IMR-90 (cell line): ENCODE measurements around the gene STK33. TPM values are rescaled to one million over a fixed set of nuclear protein-coding genes. Genes with fewer than 3 reads are reported as not detected.

Source experiments
- ATAC-seq: fragments of 200-7000 bp; cut with Tn5 transposase; 2 replicates; pipeline ENCODE4 v1.9.1; 2020; ENCODE audit warnings: low read depth, mild to moderate bottlenecking, moderate library complexity
- Bru-seq: library from RNA; stranded (reverse); fragments of 400-500 nt; gene quantifications from one replicate; lab custom pipeline; 2021; lab: Mats Ljungman, UMichigan
- BruChase-seq, 2 experiments: library from RNA; stranded (reverse); fragments of 400-500 nt; gene quantifications; one replicate each; lab custom pipeline; 2021; lab: Mats Ljungman, UMichigan
- BruUV-seq: library from RNA; stranded (reverse); fragments of 400-500 nt; replicated peaks from 2 replicates; lab custom pipeline; 2021; lab: Mats Ljungman, UMichigan
- CTCF ChIA-PET: fragments of 300-600 bp; formaldehyde crosslinking; extraction: SDS; loops from one replicate; lab custom pipeline; 2021; ENCODE audit warnings: antibody characterized with exemption; lab: Yijun Ruan, JAX
- POLR2A ChIA-PET: fragments of 300-600 bp; sonication (Branson Sonifier 250); formaldehyde crosslinking; loops from one replicate; lab custom pipeline; 2022; ENCODE audit warnings: antibody characterized with exemption; ENCODE audit not compliant: unreplicated experiment; lab: Charles Lee
- DNase-seq: peaks from one replicate; pipeline ENCODE4 v3.0.0; 2013
- H2AFZ ChIP-seq: replicated peaks from 2 replicates; pipeline ENCODE3; 2013; ENCODE audit warnings: low read length, mild to moderate bottlenecking; ENCODE audit not compliant: poor library complexity
- H2AK5ac ChIP-seq: 2 replicates; pipeline ENCODE4 v1.6.1; 2013; ENCODE audit warnings: low read depth, low read length, inconsistent platforms
- H2AK9ac ChIP-seq: replicated peaks from 2 replicates; pipeline ENCODE3; 2013; ENCODE audit warnings: mild to moderate bottlenecking, low read depth, low read length, moderate library complexity; ENCODE audit not compliant: poor library complexity
- H2BK120ac ChIP-seq: 2 replicates; pipeline ENCODE4 v1.6.1; 2013; ENCODE audit warnings: low read depth, low read length, inconsistent platforms
- H2BK15ac ChIP-seq: 3 replicates; pipeline ENCODE4 v1.6.1; 2013; ENCODE audit warnings: low read depth, low read length, inconsistent platforms
- H2BK20ac ChIP-seq: 2 replicates; pipeline ENCODE4 v1.6.1; 2013; ENCODE audit warnings: low read depth, mild to moderate bottlenecking, inconsistent platforms, low read length, moderate library complexity
- H2BK5ac ChIP-seq: 2 replicates; pipeline ENCODE4 v1.6.1; 2013; ENCODE audit warnings: mild to moderate bottlenecking, low read depth, low read length, inconsistent platforms; ENCODE audit not compliant: poor library complexity, severe bottlenecking
- H3K14ac ChIP-seq: replicated peaks from 2 replicates; pipeline ENCODE4 v1.6.1; 2013; ENCODE audit warnings: low read depth, low read length, inconsistent platforms
- H3K18ac ChIP-seq: 2 replicates; pipeline ENCODE4 v1.6.1; 2013; ENCODE audit warnings: low read depth, low read length, control low read depth
- H3K23ac ChIP-seq: 2 replicates; pipeline ENCODE4 v1.6.1; 2013; ENCODE audit warnings: low read depth, low read length, inconsistent platforms
- H3K27ac ChIP-seq: 2 replicates; pipeline ENCODE4 v1.5.1; 2013; ENCODE audit warnings: mild to moderate bottlenecking, control low read depth, low read length; ENCODE audit not compliant: insufficient read depth
- H3K27me3 ChIP-seq: 2 replicates; pipeline ENCODE4 v1.6.1; 2013; ENCODE audit warnings: low read length; ENCODE audit not compliant: control insufficient read depth, insufficient read depth
- H3K36me3 ChIP-seq: 2 replicates; pipeline ENCODE4 v1.6.1; 2013; ENCODE audit warnings: low read length, mixed read lengths; ENCODE audit not compliant: control insufficient read depth, insufficient read depth
- H3K4ac ChIP-seq: 2 replicates; pipeline ENCODE4 v1.6.1; 2013; ENCODE audit warnings: low read depth, low read length, inconsistent platforms
- H3K4me1 ChIP-seq: 2 replicates; pipeline ENCODE4 v1.6.1; 2013; ENCODE audit warnings: low read length, mixed read lengths; ENCODE audit not compliant: control insufficient read depth, insufficient read depth
- H3K4me2 ChIP-seq: 2 replicates; pipeline ENCODE4 v1.6.1; 2013; ENCODE audit warnings: low read depth, mild to moderate bottlenecking, control low read depth, low read length, moderate library complexity
- H3K4me3 ChIP-seq: 2 replicates; pipeline ENCODE4 v1.5.1; 2013; ENCODE audit warnings: low read depth, mild to moderate bottlenecking, control low read depth, low read length, moderate library complexity; ENCODE audit not compliant: insufficient read depth
- H3K56ac ChIP-seq: 2 replicates; pipeline ENCODE4 v1.6.1; 2013; ENCODE audit warnings: low read length, inconsistent platforms; ENCODE audit not compliant: insufficient read depth; ENCODE audit errors: extremely low read depth
- H3K79me1 ChIP-seq, 2 experiments: 2 replicates each; pipeline ENCODE4 v1.6.1; 2013; ENCODE audit warnings: low read length in 2 of 2, inconsistent platforms in 1 of 2, low read depth in 1 of 2
- H3K9ac ChIP-seq: 2 replicates; pipeline ENCODE4 v1.6.1; 2013; ENCODE audit warnings: low read depth, low read length, control low read depth
- H3K9me1 ChIP-seq: 2 replicates; pipeline ENCODE4 v1.6.1; 2013; ENCODE audit warnings: low read length, inconsistent platforms; ENCODE audit not compliant: insufficient read depth
- H3K9me3 ChIP-seq: 2 replicates; pipeline ENCODE4 v1.6.1; 2013; ENCODE audit warnings: low read length; ENCODE audit not compliant: control insufficient read depth, insufficient read depth
- H4K20me1 ChIP-seq: 2 replicates; pipeline ENCODE4 v1.6.1; 2013; ENCODE audit warnings: low read length, inconsistent platforms; ENCODE audit not compliant: insufficient read depth
- H4K5ac ChIP-seq: 2 replicates; pipeline ENCODE4 v1.6.1; 2013; ENCODE audit warnings: mild to moderate bottlenecking, low read depth, low read length, control low read depth
- H4K8ac ChIP-seq, 2 experiments: 2 replicates each; pipeline ENCODE4 v1.6.1; 2013; ENCODE audit warnings: low read depth in 2 of 2, low read length in 2 of 2, control low read depth in 1 of 2, inconsistent platforms in 1 of 2
- H4K91ac ChIP-seq: 2 replicates; pipeline ENCODE4 v1.6.1; 2013; ENCODE audit warnings: low read depth, low read length, inconsistent platforms; ENCODE audit not compliant: insufficient read depth
- BHLHE40 ChIP-seq: fragments of 150-350 bp; IDR thresholded peaks from 2 replicates; pipeline ENCODE4 v1.6.1; 2016; ENCODE audit warnings: mild to moderate bottlenecking, low read depth, low read length
- MAZ ChIP-seq: IDR thresholded peaks from 2 replicates; pipeline ENCODE4 v1.6.1; 2012; ENCODE audit warnings: low read depth, mild to moderate bottlenecking, low read length, improper control_type of control experiment, moderate library complexity, borderline replicate concordance
- POLR2A ChIP-seq: IDR thresholded peaks from 2 replicates; pipeline ENCODE4 v1.6.1; 2012; ENCODE audit warnings: mild to moderate bottlenecking, low read depth, low read length
- WGBS, 2 experiments: methylation state at CpG; one replicate each; pipeline versions ENCODE4 v1.1.5 to v1.1.7; 2013; ENCODE audit warnings: missing lambda C conversion rate in 2 of 2; ENCODE audit not compliant: insufficient read length in 1 of 2; ENCODE audit errors: extremely low coverage in 2 of 2; 5-methylcytosine and 5-hydroxymethylcytosine counted together
- dilution Hi-C: fragments of 300-500 bp; cut with HindIII; formaldehyde crosslinking; loops from one replicate; pipeline ENCODE4 v1.14.3; 2018; ENCODE audit warnings: low sequenced_read_pairs; ENCODE audit not compliant: unreplicated experiment
- in situ Hi-C: fragments of 300-500 bp; cut with MboI; formaldehyde crosslinking; loops from 3 replicates; pipeline ENCODE4 v1.14.3; 2019; ENCODE audit warnings: low sequenced_read_pairs, inconsistent platforms, mixed read lengths
- intact Hi-C: fragments of 100-400 bp; cut with micrococcal nuclease; formaldehyde crosslinking; loops from 2 replicates; pipeline ENCODE4 v1.10.0; 2022
- long read RNA-seq: library from polyadenylated mRNA; unstranded; transcript quantifications from one replicate; pipeline ENCODE4 v2.0.0, GENCODE V29; 2021; ENCODE audit not compliant: unreplicated experiment
- polyA plus RNA-seq, 3 experiments: library from polyadenylated mRNA; depleted of rRNA; stranded (reverse); fragments of >200 nt; gene quantifications; 2 replicates each; pipeline ENCODE4 v1.2.3, GENCODE V29; 2012; ENCODE audit warnings: low replicate concordance in 1 of 3
- total RNA-seq: library from RNA; depleted of rRNA; stranded (reverse); fragments of >200 nt; gene quantifications from 2 replicates; pipeline ENCODE4 v1.2.3, GENCODE V29; 2012; rRNA removed
- TF ChIP-seq, protein P1 (sequence below): fragments of 150-350 bp; IDR thresholded peaks from 2 replicates; pipeline ENCODE4 v1.6.1; 2017; ENCODE audit warnings: mild to moderate bottlenecking, antibody characterized with exemption, low read length, low read depth

The STK33 gene
- total RNA-seq (2.3 and 2.5 TPM in 2 replicates), polyA plus RNA-seq (2012; rRNA removed) (2.4 and 2.6 TPM in 2 replicates), Bru-seq, nascent RNA (percentile 40 among the genes with signal in this experiment), BruChase-seq, experiment 1, labeled RNA remaining after a 6-hour chase (percentile 41 among the genes with signal in this experiment), BruChase-seq, experiment 2, labeled RNA remaining after a 2-hour chase (percentile 51 among the genes with signal in this experiment)
- 0.61 and 0.91 TPM in 2 replicates for polyA plus RNA-seq (2012; cell fraction: cytosol; rRNA removed)
- polyA plus RNA-seq (2012; cell fraction: nucleus; rRNA removed; ENCODE audit: low replicate concordance), result 1.6 and 9.7 TPM in 2 replicates
- long read RNA-seq, partial matches to known transcripts, result 0 of 1 reads
- long read RNA-seq, other reads (novel, unspliced or antisense), result 1 of 1 reads

DNA sequence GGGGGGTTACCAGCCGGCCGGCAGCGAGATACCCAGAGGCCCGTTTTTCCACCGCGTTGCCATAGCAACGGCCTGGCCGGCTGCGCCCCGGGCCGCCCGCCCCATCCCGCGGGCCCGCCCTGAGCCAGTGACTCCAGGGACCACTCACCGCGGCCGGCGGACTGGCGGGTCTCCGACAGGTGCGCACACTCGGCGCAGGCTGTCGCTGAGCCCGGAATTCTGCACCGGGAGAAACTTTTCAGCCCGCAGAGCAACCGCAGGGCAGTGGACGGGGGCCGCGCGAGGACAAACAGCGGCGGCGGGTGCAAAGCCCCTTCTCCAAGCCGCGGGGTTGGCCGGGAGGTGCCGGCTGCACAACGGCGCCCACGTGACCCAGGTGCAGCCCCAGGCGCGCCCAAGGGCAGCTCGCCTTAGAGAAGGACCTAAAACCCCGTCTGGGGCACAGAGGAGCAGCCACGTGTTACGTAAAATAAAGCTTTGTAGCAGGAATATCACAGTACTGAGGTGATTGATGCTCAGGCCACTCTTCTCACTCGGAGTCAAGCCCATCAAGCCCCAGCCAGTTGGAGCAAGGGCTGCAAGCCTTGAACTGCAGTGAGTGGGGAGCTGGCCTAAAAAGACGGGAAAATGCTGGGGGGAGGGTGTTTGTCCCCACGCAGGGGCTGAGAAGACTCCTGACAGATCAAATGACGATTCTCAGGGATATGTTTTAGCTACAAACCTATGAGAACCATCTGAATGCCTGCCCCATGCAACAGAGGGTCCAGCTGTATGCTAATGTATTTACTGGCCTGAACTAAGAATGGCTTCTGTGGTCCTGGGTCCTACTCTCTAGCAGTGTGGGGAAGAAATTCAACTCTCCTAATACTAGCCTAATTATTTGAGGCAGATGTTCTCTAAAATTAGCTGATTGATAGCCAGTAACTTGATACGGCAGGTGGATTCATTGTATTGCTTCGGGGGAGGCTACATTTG is at the start of gene STK33:
TSS of gene STK33 (minus strand) at position 294 of the 975 bp plus-strand sequence. CDS start 119,323 bp downstream, outside the sequence.
- DNase-seq (no peak), ATAC-seq (peak; percentile 69)
- Histone ChIP-seq H3K23ac (no peak within 1 kb of the TSS), H3K36me3 (no peaks in the 10 kb centered on the region), H2AK9ac (peak within 1 kb of the TSS; percentile 11), H3K4me2 (peak within 1 kb of the TSS; percentile 92), H2AFZ (peak within 1 kb of the TSS; percentile 90), H3K18ac (0 out of 2 replicates have a peak within 1 kb of the TSS, but pooled peaks have one; percentile 10), H2BK5ac (no peak within 1 kb of the TSS), H3K9ac (peak within 1 kb of the TSS; percentile 71), H2BK120ac (no peak within 1 kb of the TSS), H3K4me1 (peaks cover 4% of the 10 kb centered on the region), H4K20me1 (no peaks in the 10 kb centered on the region), H3K4ac (no peak within 1 kb of the TSS), H4K91ac (no peak within 1 kb of the TSS), H2BK20ac (no peak within 1 kb of the TSS), H4K5ac (peak within 1 kb of the TSS; percentile 57), H3K56ac (0 out of 2 replicates have a peak within 1 kb of the TSS, but pooled peaks have one; percentile 5), H3K4me3 (peak within 1 kb of the TSS; percentile 71), H3K27me3 (peaks cover 2% of the 10 kb centered on the region; the same call in 1 of the 2 replicates), H3K9me1 (no peaks in the 10 kb centered on the region), H3K27ac (no peak within 1 kb of the TSS), H3K9me3 (no peaks in the 10 kb centered on the region), H2AK5ac (no peak within 1 kb of the TSS), H3K79me1 (no peaks in the 10 kb centered on the region), H4K8ac (peak within 1 kb of the TSS in 1 of 2 experiments; percentile 20; a peak in 3 of 4 replicates), H2BK15ac (no peak within 1 kb of the TSS), H3K14ac (peak within 1 kb of the TSS; percentile 40; the same call in 1 of the 2 replicates)
- 2% methylated on average over 29 of the region's 55 CpGs; no CpG with 5 or more reads in 1 of the 2 experiments for WGBS, 2 experiments
- TF ChIP-seq, protein P1, sequence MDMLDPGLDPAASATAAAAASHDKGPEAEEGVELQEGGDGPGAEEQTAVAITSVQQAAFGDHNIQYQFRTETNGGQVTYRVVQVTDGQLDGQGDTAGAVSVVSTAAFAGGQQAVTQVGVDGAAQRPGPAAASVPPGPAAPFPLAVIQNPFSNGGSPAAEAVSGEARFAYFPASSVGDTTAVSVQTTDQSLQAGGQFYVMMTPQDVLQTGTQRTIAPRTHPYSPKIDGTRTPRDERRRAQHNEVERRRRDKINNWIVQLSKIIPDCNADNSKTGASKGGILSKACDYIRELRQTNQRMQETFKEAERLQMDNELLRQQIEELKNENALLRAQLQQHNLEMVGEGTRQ, result peak; percentile 77
- no peak for TF ChIP-seq MAZ
- no peak for TF ChIP-seq POLR2A
- TF ChIP-seq BHLHE40, result no peak
- ChIA-PET POLR2A (no interaction called here), CTCF (no interaction called here)
- dilution Hi-C loops, result no loop called here
- BruUV-seq, result no TSS peak
- intact Hi-C loops, result no loop called here
- in situ Hi-C loops, result no loop called here
